Hepatocyte (in vitro differentiated cells): ENCODE data around the gene SBF2. TPM values are rescaled to one million over a fixed set of nuclear protein-coding genes. Genes with fewer than 3 reads are reported as not detected.

ENCODE experiments used
- DNase-seq: peaks from one replicate; pipeline ENCODE4 v3.0.0-alpha.2; 2016; ENCODE audit warnings: low spot score
- H2AFZ ChIP-seq: fragments of 200-600 bp; sonication (generic); 2 replicates; pipeline ENCODE4 v1.6.0; 2016; ENCODE audit warnings: antibody characterized with exemption, mild to moderate bottlenecking
- H3K27ac ChIP-seq: fragments of 200-600 bp; sonication (generic); 2 replicates; pipeline ENCODE4 v1.5.1; 2016; ENCODE audit warnings: mild to moderate bottlenecking
- H3K27me3 ChIP-seq: fragments of 200-600 bp; sonication (generic); 2 replicates; pipeline ENCODE4 v1.6.1; 2016
- H3K36me3 ChIP-seq: fragments of 200-600 bp; sonication (generic); replicated peaks from 2 replicates; pipeline ENCODE4 v1.5.1; 2016; ENCODE audit warnings: low read depth; ENCODE audit not compliant: insufficient read depth
- H3K4me1 ChIP-seq: fragments of 200-600 bp; sonication (generic); 2 replicates; pipeline ENCODE4 v1.5.1; 2016; ENCODE audit warnings: mild to moderate bottlenecking, moderate library complexity; ENCODE audit not compliant: insufficient read depth
- H3K4me2 ChIP-seq: fragments of 200-600 bp; sonication (generic); 2 replicates; pipeline ENCODE4 v1.6.0; 2016
- H3K4me3 ChIP-seq: fragments of 200-600 bp; sonication (generic); 2 replicates; pipeline ENCODE4 v1.5.1; 2016; ENCODE audit warnings: mild to moderate bottlenecking
- H3K79me2 ChIP-seq: fragments of 200-600 bp; sonication (generic); 2 replicates; pipeline ENCODE4 v1.6.0; 2017; ENCODE audit warnings: mild to moderate bottlenecking
- H3K9me2 ChIP-seq: fragments of 200-600 bp; sonication (generic); replicated peaks from 2 replicates; pipeline ENCODE4 v1.6.0; 2017; ENCODE audit warnings: mild to moderate bottlenecking; ENCODE audit not compliant: insufficient read depth
- H3K9me3 ChIP-seq: fragments of 200-600 bp; sonication (generic); 2 replicates; pipeline ENCODE4 v1.5.1; 2016; ENCODE audit warnings: low read depth, mild to moderate bottlenecking
- H4K20me1 ChIP-seq: fragments of 200-600 bp; sonication (generic); 2 replicates; pipeline ENCODE4 v1.6.0; 2016; ENCODE audit warnings: mild to moderate bottlenecking; ENCODE audit not compliant: insufficient read depth, poor library complexity, severe bottlenecking
- CTCF ChIP-seq: fragments of 200-600 bp; sonication (generic); IDR thresholded peaks from 2 replicates; pipeline ENCODE4 v1.5.1; 2016; ENCODE audit warnings: antibody characterized with exemption, mild to moderate bottlenecking; ENCODE audit not compliant: poor library complexity
- EZH2 ChIP-seq: fragments of 200-600 bp; sonication (generic); IDR thresholded peaks from 2 replicates; pipeline ENCODE4 v1.6.1; 2016; ENCODE audit warnings: antibody characterized with exemption, mild to moderate bottlenecking, borderline replicate concordance
- EZH2phosphoT487 ChIP-seq: fragments of 200-600 bp; sonication (generic); IDR thresholded peaks from one replicate; pipeline ENCODE4 v1.6.1; 2018; ENCODE audit warnings: antibody characterized with exemption, mild to moderate bottlenecking, low read depth, moderate library complexity; ENCODE audit not compliant: unreplicated experiment, severe bottlenecking
- WGBS: methylation state at CpG from one replicate; pipeline ENCODE4 v1.1.6; 2016; ENCODE audit warnings: low lambda C conversion rate; ENCODE audit errors: missing lambda C conversion rate; 5-methylcytosine and 5-hydroxymethylcytosine counted together
- polyA plus RNA-seq: library from polyadenylated mRNA; unstranded; fragments of >200 nt; fragmentation: Nextera tagmentation; extraction: Ambion mirVana; gene quantifications from 2 replicates; pipeline ENCODE4 v1.2.1, GENCODE V29; 2016
- total RNA-seq: library from RNA; depleted of rRNA; stranded (reverse); fragments of >200 nt; gene quantifications from 2 replicates; pipeline ENCODE4 v1.2.3, GENCODE V29; 2014

SBF2 gene
- total and polyA plus RNA-seq, 2 experiments from 2014 or later: 25.7 to 83.2 TPM

DNA sequence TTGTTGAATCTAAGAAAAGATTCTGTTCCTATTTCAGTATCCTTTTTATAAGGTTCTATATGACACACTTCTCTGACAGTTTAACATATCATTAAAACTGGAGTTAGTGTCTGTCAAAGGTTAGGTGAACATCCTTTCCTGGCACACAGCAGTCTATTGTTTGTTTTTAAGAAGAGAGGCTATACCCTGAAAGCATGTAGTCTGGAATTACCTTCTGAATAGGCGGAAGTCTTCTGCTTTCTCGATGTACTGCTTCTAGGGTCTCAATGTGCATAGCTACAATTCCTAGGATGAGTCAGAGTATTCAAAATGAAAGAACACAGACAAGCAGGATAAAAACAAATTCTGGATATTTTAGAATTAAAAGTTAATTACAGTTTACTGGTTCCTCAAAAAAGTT, 441.6 kb downstream of the SBF2 start:
- Histone ChIP-seq H4K20me1 (no peaks in the 10 kb centered on the region), H3K9me2 (no peaks in the 10 kb centered on the region), H3K9me3 (no peaks in the 10 kb centered on the region), H3K4me3 (no peak overlapping the region), H3K79me2 (no peaks in the 10 kb centered on the region), H2AFZ (no peak overlapping the region), H3K4me2 (no peak overlapping the region), H3K27me3 (no peaks in the 10 kb centered on the region), H3K36me3 (no peaks in the 10 kb centered on the region), H3K4me1 (peaks cover 15% of the 10 kb centered on the region), H3K27ac (no peak overlapping the region)
- TF ChIP-seq EZH2phosphoT487 (no peak), EZH2 (no peak), CTCF (no peak)
- 80% methylated on average over 2 of the region's 2 CpGs for WGBS
- no peak for DNase-seq

DNA sequence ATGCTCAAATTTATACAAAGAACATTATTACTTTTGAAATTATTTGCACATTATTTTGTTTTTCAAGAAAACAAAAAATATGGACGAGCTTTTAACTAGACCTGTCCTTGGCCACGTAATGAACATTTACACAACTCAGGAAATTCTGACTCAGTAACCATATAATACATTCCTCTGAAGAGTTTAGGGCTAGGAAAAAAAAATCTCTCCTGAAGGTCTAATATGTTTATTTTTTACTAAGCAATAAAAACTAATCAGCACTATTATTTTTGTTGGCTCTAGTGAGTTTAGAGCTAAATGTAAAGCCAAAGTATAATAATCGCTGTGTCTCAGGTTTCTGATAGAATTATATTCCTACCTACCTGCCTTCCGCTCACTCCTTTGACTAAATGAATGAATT, 442.7 kb downstream of the SBF2 start:
- H3K27ac ChIP-seq: peak overlapping the region; percentile 14
- no peak for TF ChIP-seq CTCF
- no peak for TF ChIP-seq EZH2
- TF ChIP-seq EZH2phosphoT487: no peak
- no peak overlapping the region for H3K4me3 ChIP-seq
- no peaks in the 10 kb centered on the region for H3K9me3 ChIP-seq
- no peak for DNase-seq
- no peaks in the 10 kb centered on the region for H3K27me3 ChIP-seq
- H2AFZ ChIP-seq: no peak overlapping the region
- no peaks in the 10 kb centered on the region for H4K20me1 ChIP-seq
- H3K79me2 ChIP-seq: no peaks in the 10 kb centered on the region
- no peak overlapping the region for H3K4me2 ChIP-seq
- 75% methylated on average over 4 of the region's 4 CpGs for whole genome bisulfite sequencing
- H3K4me1 ChIP-seq: peaks cover 15% of the 10 kb centered on the region
- no peaks in the 10 kb centered on the region for H3K36me3 ChIP-seq
- no peaks in the 10 kb centered on the region for H3K9me2 ChIP-seq

- no peak for TF ChIP-seq CTCF
- TF ChIP-seq EZH2: no peak
- no peak for TF ChIP-seq EZH2phosphoT487
- H3K9me2 ChIP-seq: no peaks in the 10 kb centered on the region
- no peaks in the 10 kb centered on the region for H3K9me3 ChIP-seq
- H3K27me3 ChIP-seq: no peaks in the 10 kb centered on the region
- no peak overlapping the region for H3K4me2 ChIP-seq
- H3K4me1 ChIP-seq: peaks cover 15% of the 10 kb centered on the region
- DNase-seq: no peak
- no peak overlapping the region for H3K4me3 ChIP-seq
- 96% methylated on average over 1 of the region's 1 CpG for WGBS
- H3K27ac ChIP-seq: peak overlapping the region; percentile 5
- H2AFZ ChIP-seq: no peak overlapping the region
- no peaks in the 10 kb centered on the region for H3K79me2 ChIP-seq
- H3K36me3 ChIP-seq: no peaks in the 10 kb centered on the region
- no peaks in the 10 kb centered on the region for H4K20me1 ChIP-seq
Observed at GRCh38 chr11:9850224-9850895, 443.7 kb downstream of the SBF2 start.

GRCh38 chr11:9849389-9849788, 444.6 kb downstream of the SBF2 start:
- Histone ChIP-seq H3K79me2 (no peaks in the 10 kb centered on the region), H3K9me2 (no peaks in the 10 kb centered on the region), H3K4me3 (no peak overlapping the region), H4K20me1 (no peaks in the 10 kb centered on the region), H3K4me2 (no peak overlapping the region), H3K36me3 (no peaks in the 10 kb centered on the region), H3K9me3 (no peaks in the 10 kb centered on the region), H3K4me1 (peaks cover 11% of the 10 kb centered on the region), H3K27me3 (no peaks in the 10 kb centered on the region), H3K27ac (no peak overlapping the region), H2AFZ (no peak overlapping the region)
- TF ChIP-seq EZH2phosphoT487: no peak
- no peak for TF ChIP-seq EZH2
- no peak for TF ChIP-seq CTCF
- DNase-seq: no peak
- WGBS: 93% methylated on average over 1 of the region's 1 CpG
